Panc1 (cell line): ENCODE results near the gene SLC16A12. TPM values are rescaled to one million over a fixed set of nuclear protein-coding genes. Genes with fewer than 3 reads are reported as not detected.
A peak's percentile ranks its signal among the peaks of the same experiment; 100 is the strongest.

ENCODE experiments used
- ATAC-seq: fragments of 200-7000 bp; cut with Tn5 transposase; 2 replicates; pipeline ENCODE4 v1.9.1; 2020; ENCODE audit warnings: mild to moderate bottlenecking, moderate library complexity
- Bru-seq: library from RNA; stranded (reverse); fragments of 400-500 nt; gene quantifications from one replicate; lab custom pipeline; 2021; lab: Mats Ljungman, UMichigan
- BruChase-seq, 2 experiments: library from RNA; stranded (reverse); fragments of 400-500 nt; gene quantifications; one replicate each; lab custom pipeline; 2021; lab: Mats Ljungman, UMichigan
- BruUV-seq: library from RNA; stranded (reverse); fragments of 400-500 nt; replicated peaks from 2 replicates; lab custom pipeline; 2021; lab: Mats Ljungman, UMichigan
- CTCF ChIA-PET: fragments of 300-600 bp; sonication (Branson Sonifier 250); formaldehyde crosslinking; loops from one replicate; lab custom pipeline; 2022; ENCODE audit warnings: antibody characterized with exemption; lab: Charles Lee
- POLR2A ChIA-PET: fragments of 300-600 bp; sonication (Branson Sonifier 250); formaldehyde crosslinking; loops from one replicate; lab custom pipeline; 2022; ENCODE audit warnings: antibody characterized with exemption; lab: Charles Lee
- DNase-seq: peaks from one replicate; pipeline ENCODE4 v3.0.0-alpha.2; 2010; ENCODE audit warnings: low read depth, low spot score
- H3K27ac ChIP-seq: 2 replicates; pipeline ENCODE4 v1.5.1; 2011; ENCODE audit warnings: mild to moderate bottlenecking, low read length, inconsistent platforms
- H3K27me3 ChIP-seq: fragments of 200-500 bp; sonication (Bioruptor generic); 2 replicates; pipeline ENCODE4 v1.6.0; 2014; ENCODE audit warnings: low read length, inconsistent platforms; ENCODE audit not compliant: control insufficient read depth, insufficient read depth
- H3K36me3 ChIP-seq: fragments of 200-500 bp; sonication (Bioruptor generic); 2 replicates; pipeline ENCODE4 v1.5.1; 2014; ENCODE audit warnings: inconsistent platforms, mild to moderate bottlenecking, low read length, moderate library complexity; ENCODE audit not compliant: control insufficient read depth, insufficient read depth
- H3K4me1 ChIP-seq: 2 replicates; pipeline ENCODE4 v1.5.1; 2011; ENCODE audit warnings: inconsistent platforms, mild to moderate bottlenecking, low read length, moderate library complexity; ENCODE audit not compliant: control insufficient read depth, insufficient read depth
- H3K4me3 ChIP-seq, 2 experiments: 2 replicates each; pipeline ENCODE4 v1.5.1; 2011 to 2012; ENCODE audit warnings: low read depth in 2 of 2, low read length in 2 of 2, mild to moderate bottlenecking in 2 of 2, inconsistent platforms in 1 of 2, moderate library complexity in 1 of 2
- H3K9me3 ChIP-seq: fragments of 200-500 bp; sonication (Bioruptor generic); 2 replicates; pipeline ENCODE4 v1.5.1; 2014; ENCODE audit warnings: low read depth, mild to moderate bottlenecking, inconsistent platforms, low read length, moderate library complexity; ENCODE audit not compliant: control insufficient read depth, insufficient read depth
- POLR2AphosphoS5 ChIP-seq: IDR thresholded peaks from 2 replicates; pipeline ENCODE4 v1.6.1; 2012; ENCODE audit warnings: mild to moderate bottlenecking, low read depth, low read length, moderate library complexity
- SIN3A ChIP-seq: IDR thresholded peaks from 2 replicates; pipeline ENCODE4 v1.6.1; 2012; ENCODE audit warnings: low read depth, mild to moderate bottlenecking, low read length, moderate library complexity, borderline replicate concordance; ENCODE audit not compliant: insufficient read depth
- TCF7L2 ChIP-seq: IDR thresholded peaks from 2 replicates; pipeline ENCODE4 v1.6.1; 2011; ENCODE audit warnings: mild to moderate bottlenecking, low read depth, low read length, inconsistent platforms
- in situ Hi-C: cut with HindIII; loops from 2 replicates; pipeline ENCODE4 v1.10.0; 2016; ENCODE audit warnings: low sequenced_read_pairs, low pct_unique_long_range_greater_than_20kb
- intact Hi-C: fragments of 100-400 bp; cut with micrococcal nuclease; formaldehyde crosslinking; loops from one replicate; pipeline ENCODE4 v1.10.0; 2022; ENCODE audit not compliant: unreplicated experiment
- long read RNA-seq: library from polyadenylated mRNA; unstranded; transcript quantifications from one replicate; pipeline ENCODE4 v2.0.0, GENCODE V29; 2021; ENCODE audit not compliant: unreplicated experiment
- polyA plus RNA-seq: library from polyadenylated mRNA; unstranded; fragments of >200 nt; gene quantifications from one replicate; pipeline ENCODE4 v1.2.1, GENCODE V29; 2012; ENCODE audit warnings: missing spikeins; ENCODE audit not compliant: insufficient read length
- total RNA-seq: library from RNA; stranded (reverse); gene quantifications from one replicate; pipeline ENCODE4 v1.2.1, GENCODE V29; 2021; ENCODE audit not compliant: unreplicated experiment
- TF ChIP-seq, protein P1 (sequence below): fragments of 450-650 bp; IDR thresholded peaks from 2 replicates; pipeline ENCODE4 v1.5.1; 2017; ENCODE audit warnings: mild to moderate bottlenecking
- TF ChIP-seq, protein P2 (sequence below), 2 experiments: IDR thresholded peaks; 2 replicates each; pipeline ENCODE4 v1.6.1; 2011 to 2012; ENCODE audit warnings: low read depth in 2 of 2, control low read depth in 1 of 2, low read length in 1 of 2, mild to moderate bottlenecking in 1 of 2, moderate library complexity in 1 of 2; ENCODE audit not compliant: insufficient read depth in 1 of 2

The SLC16A12 gene, protein sequence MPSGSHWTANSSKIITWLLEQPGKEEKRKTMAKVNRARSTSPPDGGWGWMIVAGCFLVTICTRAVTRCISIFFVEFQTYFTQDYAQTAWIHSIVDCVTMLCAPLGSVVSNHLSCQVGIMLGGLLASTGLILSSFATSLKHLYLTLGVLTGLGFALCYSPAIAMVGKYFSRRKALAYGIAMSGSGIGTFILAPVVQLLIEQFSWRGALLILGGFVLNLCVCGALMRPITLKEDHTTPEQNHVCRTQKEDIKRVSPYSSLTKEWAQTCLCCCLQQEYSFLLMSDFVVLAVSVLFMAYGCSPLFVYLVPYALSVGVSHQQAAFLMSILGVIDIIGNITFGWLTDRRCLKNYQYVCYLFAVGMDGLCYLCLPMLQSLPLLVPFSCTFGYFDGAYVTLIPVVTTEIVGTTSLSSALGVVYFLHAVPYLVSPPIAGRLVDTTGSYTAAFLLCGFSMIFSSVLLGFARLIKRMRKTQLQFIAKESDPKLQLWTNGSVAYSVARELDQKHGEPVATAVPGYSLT
- total RNA-seq = not detected
- not detected for polyA plus RNA-seq
- Bru-seq, nascent RNA = percentile 5 among the genes with signal in this experiment
- BruChase-seq, experiment 1, labeled RNA remaining after a 2-hour chase = percentile 6 among the genes with signal in this experiment
- BruChase-seq, experiment 2, labeled RNA remaining after a 6-hour chase = percentile 10 among the genes with signal in this experiment
- long read RNA-seq = 0 reads

DNA sequence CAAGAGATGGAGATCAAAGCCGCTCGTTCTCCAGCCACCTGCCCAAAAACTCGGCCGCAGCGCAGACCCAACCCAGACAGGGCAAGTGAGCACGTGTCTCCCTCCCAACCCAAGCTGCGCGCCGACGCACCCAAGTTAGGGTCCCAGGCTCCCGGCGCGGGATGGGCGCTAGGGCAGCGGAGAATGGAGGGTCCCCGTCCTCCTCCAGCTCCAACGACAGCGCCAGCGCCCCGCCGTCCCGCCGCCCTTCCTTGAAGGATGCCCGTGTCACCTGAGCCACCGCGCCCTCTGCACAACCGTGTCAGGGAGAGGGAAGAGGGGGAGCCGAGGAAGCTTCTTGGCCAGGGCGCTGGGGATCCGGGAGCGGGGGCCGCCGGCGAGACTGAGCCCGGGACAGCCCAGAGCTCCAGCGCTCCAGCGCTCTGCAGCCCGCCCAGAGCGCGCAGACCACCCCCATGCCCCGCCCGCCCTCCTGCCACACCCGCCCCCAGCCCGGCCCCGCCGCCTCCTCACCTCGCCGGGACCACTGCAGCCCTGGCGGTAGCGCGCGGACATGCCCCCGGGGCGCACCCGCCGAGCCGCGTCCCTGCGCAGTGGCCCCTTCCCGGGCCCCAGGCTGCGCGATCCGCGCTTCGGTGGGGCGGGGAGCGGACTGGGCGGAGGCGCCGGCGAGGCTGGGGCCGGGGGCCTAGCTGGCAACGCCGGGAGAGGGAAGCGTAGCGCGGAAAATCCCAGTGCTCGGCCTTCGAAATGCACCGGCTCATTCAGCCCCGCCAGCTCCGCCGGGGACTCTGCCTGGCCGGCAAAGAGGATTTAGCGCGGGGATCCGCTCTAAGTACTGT lies at the start of gene SLC16A12:
Gene SLC16A12, minus strand, starts transcription at position 424 of the 842 bp plus-strand sequence. CDS start 73,016 bp downstream, outside the sequence.
- Histone ChIP-seq H3K27ac (no peak within 1 kb of the TSS), H3K4me1 (peaks cover 6% of the 10 kb centered on the region; the same call in 1 of the 2 replicates), H3K4me3 (peak within 1 kb of the TSS; percentile 35 to 37), H3K36me3 (no peaks in the 10 kb centered on the region), H3K9me3 (no peaks in the 10 kb centered on the region), H3K27me3 (peaks cover 54% of the 10 kb centered on the region)
- in situ Hi-C loops = no loop called here
- intact Hi-C loops = no loop called here
- no peak for DNase-seq
- ChIA-PET CTCF (no interaction called here), POLR2A (interaction anchor here (0.5 kb wide), 1 partner anchor 122 kb away, joined by 3 read pairs; no protein-coding TSS in a partner anchor)
- no TSS peak for BruUV-seq
- TF ChIP-seq SIN3A (no peak), POLR2AphosphoS5 (no peak), TCF7L2 (peak; percentile 67; the same call in 1 of the 2 replicates)
- TF ChIP-seq, protein P1, sequence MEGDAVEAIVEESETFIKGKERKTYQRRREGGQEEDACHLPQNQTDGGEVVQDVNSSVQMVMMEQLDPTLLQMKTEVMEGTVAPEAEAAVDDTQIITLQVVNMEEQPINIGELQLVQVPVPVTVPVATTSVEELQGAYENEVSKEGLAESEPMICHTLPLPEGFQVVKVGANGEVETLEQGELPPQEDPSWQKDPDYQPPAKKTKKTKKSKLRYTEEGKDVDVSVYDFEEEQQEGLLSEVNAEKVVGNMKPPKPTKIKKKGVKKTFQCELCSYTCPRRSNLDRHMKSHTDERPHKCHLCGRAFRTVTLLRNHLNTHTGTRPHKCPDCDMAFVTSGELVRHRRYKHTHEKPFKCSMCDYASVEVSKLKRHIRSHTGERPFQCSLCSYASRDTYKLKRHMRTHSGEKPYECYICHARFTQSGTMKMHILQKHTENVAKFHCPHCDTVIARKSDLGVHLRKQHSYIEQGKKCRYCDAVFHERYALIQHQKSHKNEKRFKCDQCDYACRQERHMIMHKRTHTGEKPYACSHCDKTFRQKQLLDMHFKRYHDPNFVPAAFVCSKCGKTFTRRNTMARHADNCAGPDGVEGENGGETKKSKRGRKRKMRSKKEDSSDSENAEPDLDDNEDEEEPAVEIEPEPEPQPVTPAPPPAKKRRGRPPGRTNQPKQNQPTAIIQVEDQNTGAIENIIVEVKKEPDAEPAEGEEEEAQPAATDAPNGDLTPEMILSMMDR = 0 out of 2 replicates have a peak, but pooled peaks have one; percentile 9
- TF ChIP-seq, protein P2, sequence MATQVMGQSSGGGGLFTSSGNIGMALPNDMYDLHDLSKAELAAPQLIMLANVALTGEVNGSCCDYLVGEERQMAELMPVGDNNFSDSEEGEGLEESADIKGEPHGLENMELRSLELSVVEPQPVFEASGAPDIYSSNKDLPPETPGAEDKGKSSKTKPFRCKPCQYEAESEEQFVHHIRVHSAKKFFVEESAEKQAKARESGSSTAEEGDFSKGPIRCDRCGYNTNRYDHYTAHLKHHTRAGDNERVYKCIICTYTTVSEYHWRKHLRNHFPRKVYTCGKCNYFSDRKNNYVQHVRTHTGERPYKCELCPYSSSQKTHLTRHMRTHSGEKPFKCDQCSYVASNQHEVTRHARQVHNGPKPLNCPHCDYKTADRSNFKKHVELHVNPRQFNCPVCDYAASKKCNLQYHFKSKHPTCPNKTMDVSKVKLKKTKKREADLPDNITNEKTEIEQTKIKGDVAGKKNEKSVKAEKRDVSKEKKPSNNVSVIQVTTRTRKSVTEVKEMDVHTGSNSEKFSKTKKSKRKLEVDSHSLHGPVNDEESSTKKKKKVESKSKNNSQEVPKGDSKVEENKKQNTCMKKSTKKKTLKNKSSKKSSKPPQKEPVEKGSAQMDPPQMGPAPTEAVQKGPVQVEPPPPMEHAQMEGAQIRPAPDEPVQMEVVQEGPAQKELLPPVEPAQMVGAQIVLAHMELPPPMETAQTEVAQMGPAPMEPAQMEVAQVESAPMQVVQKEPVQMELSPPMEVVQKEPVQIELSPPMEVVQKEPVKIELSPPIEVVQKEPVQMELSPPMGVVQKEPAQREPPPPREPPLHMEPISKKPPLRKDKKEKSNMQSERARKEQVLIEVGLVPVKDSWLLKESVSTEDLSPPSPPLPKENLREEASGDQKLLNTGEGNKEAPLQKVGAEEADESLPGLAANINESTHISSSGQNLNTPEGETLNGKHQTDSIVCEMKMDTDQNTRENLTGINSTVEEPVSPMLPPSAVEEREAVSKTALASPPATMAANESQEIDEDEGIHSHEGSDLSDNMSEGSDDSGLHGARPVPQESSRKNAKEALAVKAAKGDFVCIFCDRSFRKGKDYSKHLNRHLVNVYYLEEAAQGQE (IDR thresholded peaks at IDR 0.05; ENCODE audit: insufficient read depth in 1 of 2, low read depth in 2 of 2, low read length in 1 of 2) = no peak
- peak; percentile 82 for ATAC-seq

DNA sequence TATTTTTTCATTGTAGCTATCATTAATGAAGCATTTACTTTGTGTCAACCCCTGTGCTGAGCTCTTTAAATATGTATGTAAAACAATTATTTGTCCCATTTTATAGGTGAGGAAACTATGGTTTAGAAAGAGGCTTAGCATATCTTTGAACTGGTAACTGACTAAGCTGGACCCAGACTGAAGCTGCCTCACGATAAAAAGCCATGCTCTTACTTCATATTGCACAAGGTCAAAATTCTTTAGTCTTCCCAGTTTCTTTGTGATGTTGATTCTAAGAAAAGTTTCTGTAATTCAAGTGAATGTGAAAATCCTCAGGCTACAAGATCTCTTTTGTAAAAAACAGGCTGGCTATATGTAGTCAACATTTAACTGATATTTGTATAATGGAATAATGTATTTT lies 46.6 kb upstream of the SLC16A12 start:
- Histone ChIP-seq H3K27ac (no peak overlapping the region), H3K4me3 (no peak overlapping the region), H3K36me3 (no peaks in the 10 kb centered on the region), H3K9me3 (no peaks in the 10 kb centered on the region), H3K27me3 (no peaks in the 10 kb centered on the region), H3K4me1 (no peaks in the 10 kb centered on the region)
- ChIA-PET POLR2A (no interaction called here), CTCF (no interaction called here)
- in situ Hi-C loops (no loop called here), intact Hi-C loops (no loop called here)
- BruUV-seq = no TSS peak
- TF ChIP-seq, protein P1 = no peak
- TF ChIP-seq SIN3A (no peak), TCF7L2 (no peak)
- DNase-seq = no peak
- ATAC-seq = no peak
